Measurements from ENCODE around the gene KLHL26.
A peak's percentile ranks its signal among the peaks of the same experiment; 100 is the strongest.

Gene KLHL26

DNA sequence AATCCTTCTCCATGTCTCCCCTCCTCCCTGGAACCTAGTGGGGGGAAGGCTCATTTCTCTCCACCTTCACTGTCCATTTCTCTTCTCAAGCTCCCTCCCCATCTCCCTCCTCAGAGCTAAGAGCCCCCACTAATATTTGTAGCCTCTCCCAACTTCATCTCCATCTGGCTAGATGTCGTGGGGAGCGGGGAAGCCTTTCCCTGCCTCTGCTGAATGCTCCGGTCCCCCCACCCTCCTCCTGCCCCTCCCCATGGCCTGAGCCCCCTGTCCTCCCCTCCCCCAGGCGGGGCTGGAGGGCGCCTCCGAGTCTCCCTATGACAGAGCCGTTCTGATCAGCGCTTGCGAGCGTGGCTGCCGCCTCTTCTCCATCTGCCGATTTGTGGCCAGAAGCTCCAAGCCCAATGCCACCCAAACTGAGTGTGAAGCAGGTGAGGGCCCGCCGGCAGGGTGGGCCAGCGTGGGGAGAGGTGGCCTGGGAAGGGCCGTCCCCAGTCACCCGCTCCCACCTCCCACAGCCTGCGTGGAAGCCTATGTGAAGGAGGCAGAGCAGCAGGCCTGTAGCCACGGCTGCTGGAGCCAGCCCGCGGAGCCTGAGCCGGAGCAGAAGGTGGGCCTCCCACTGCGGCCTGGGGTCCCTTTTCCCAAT is 23.1 kb upstream of the KLHL26 start:
- Histone ChIP-seq H3K9me3 (ENCODE audit: control insufficient read depth in 1 of 2, low read length in 2 of 2) (no peaks in the 10 kb centered on the region), H3K36me3 (ENCODE audit: control insufficient read depth in 1 of 2, insufficient read depth in 2 of 2, low read length in 2 of 2) (no peaks in the 10 kb centered on the region), H3K9ac (ENCODE audit: low read depth in 1 of 2, low read length in 2 of 2) (no peak overlapping the region), H3K27ac (ENCODE audit: low read depth, low read length) (no peak overlapping the region), H3K27me3 (ENCODE audit: control insufficient read depth in 1 of 2, insufficient read depth in 2 of 2, low read length in 2 of 2) (peaks cover 58 to 62% of the 10 kb centered on the region in 2 donors), H3K4me3 (ENCODE audit: low read depth in 1 of 2, low read length in 2 of 2) (no peak overlapping the region), H3K4me1 (ENCODE audit: control insufficient read depth in 1 of 2, insufficient read depth in 2 of 2, low read length in 2 of 2) (peaks cover 7 to 10% of the 10 kb centered on the region in 2 donors)

DNA sequence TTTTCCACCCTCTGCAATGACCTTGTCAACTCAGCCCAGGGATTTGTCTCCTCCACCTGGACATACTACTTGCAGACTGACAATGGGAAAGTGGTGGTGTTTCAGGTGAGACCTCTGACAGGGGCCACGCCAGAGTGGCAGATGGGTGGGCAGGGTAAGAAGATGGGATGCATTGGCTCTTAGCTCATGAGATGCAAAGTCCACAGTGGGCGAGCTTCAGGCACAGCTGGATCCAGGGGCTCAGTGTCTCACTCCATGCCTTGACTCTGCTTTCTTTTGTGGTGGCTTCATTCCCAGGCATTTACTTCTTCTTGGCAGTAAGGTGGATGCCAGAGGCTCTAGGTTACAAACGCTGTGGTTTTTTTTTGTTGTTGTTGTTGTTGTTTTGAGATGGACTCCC is 20.8 kb upstream of the KLHL26 start:
- H3K4me3 ChIP-seq (ENCODE audit: low read depth in 1 of 2, low read length in 2 of 2) = no peak overlapping the region
- H3K36me3 ChIP-seq (ENCODE audit: control insufficient read depth in 1 of 2, insufficient read depth in 2 of 2, low read length in 2 of 2) = no peaks in the 10 kb centered on the region
- peaks cover 36 to 39% of the 10 kb centered on the region in 2 donors for H3K27me3 ChIP-seq (ENCODE audit: control insufficient read depth in 1 of 2, insufficient read depth in 2 of 2, low read length in 2 of 2)
- H3K9me3 ChIP-seq (ENCODE audit: control insufficient read depth in 1 of 2, low read length in 2 of 2) = no peaks in the 10 kb centered on the region
- no peak overlapping the region for H3K27ac ChIP-seq (ENCODE audit: low read depth, low read length)
- H3K9ac ChIP-seq (ENCODE audit: low read depth in 1 of 2, low read length in 2 of 2) = no peak overlapping the region
- H3K4me1 ChIP-seq (ENCODE audit: control insufficient read depth in 1 of 2, insufficient read depth in 2 of 2, low read length in 2 of 2) = peaks cover 7 to 10% of the 10 kb centered on the region in 2 donors

DNA sequence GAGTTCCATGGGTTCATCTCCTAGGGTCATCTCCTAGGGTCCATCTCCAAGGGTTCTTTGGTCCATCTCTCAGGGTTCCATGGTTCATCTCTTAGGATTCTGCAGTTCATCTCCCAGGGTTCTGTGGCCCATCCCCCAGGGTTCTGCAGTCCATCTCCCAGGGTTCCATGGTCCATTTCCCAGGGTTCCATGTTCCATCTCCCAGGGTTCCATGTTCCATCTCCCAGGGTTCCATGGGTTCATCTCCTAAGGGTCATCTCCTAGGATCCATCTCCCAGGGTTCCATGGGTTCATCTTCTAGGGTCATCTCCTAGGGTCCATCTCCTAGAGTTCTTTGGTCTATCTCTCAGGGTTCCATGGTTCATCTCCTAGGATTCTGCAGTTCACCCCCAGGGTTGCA is 19.3 kb upstream of the KLHL26 start:
- no peaks in the 10 kb centered on the region for H3K36me3 ChIP-seq (ENCODE audit: control insufficient read depth in 1 of 2, insufficient read depth in 2 of 2, low read length in 2 of 2)
- peaks cover 24 to 25% of the 10 kb centered on the region in 2 donors for H3K27me3 ChIP-seq (ENCODE audit: control insufficient read depth in 1 of 2, insufficient read depth in 2 of 2, low read length in 2 of 2)
- H3K4me3 ChIP-seq (ENCODE audit: low read depth in 1 of 2, low read length in 2 of 2) = no peak overlapping the region
- H3K4me1 ChIP-seq (ENCODE audit: control insufficient read depth in 1 of 2, insufficient read depth in 2 of 2, low read length in 2 of 2) = peaks cover 0 to 1% of the 10 kb centered on the region in 2 donors
- no peak overlapping the region for H3K27ac ChIP-seq (ENCODE audit: low read depth, low read length)
- no peak overlapping the region for H3K9ac ChIP-seq (ENCODE audit: low read depth in 1 of 2, low read length in 2 of 2)
- no peaks in the 10 kb centered on the region for H3K9me3 ChIP-seq (ENCODE audit: control insufficient read depth in 1 of 2, low read length in 2 of 2)

DNA sequence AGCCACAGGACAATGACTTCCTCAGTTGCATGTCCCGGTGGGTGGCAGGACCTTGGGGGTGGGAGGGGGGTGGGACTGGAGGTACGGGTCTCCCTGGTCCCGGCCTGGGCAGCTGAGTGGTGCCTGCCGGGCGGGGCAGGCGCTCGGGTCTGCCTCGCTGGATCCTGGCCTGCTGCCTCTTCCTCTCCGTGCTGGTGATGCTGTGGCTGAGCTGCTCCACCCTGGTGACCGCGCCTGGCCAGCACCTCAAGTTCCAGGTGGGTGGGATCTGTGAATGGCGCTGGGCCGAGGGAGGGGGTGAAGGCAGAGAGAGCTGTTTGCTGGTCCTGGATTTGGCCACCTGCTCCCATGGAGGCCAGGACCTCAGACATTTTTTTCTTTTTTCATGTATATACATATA is 18.6 kb upstream of the KLHL26 start:
- Histone ChIP-seq H3K9ac (ENCODE audit: low read depth in 1 of 2, low read length in 2 of 2) (no peak overlapping the region), H3K27ac (ENCODE audit: low read depth, low read length) (no peak overlapping the region), H3K4me3 (ENCODE audit: low read depth in 1 of 2, low read length in 2 of 2) (no peak overlapping the region), H3K36me3 (ENCODE audit: control insufficient read depth in 1 of 2, insufficient read depth in 2 of 2, low read length in 2 of 2) (no peaks in the 10 kb centered on the region), H3K9me3 (ENCODE audit: control insufficient read depth in 1 of 2, low read length in 2 of 2) (no peaks in the 10 kb centered on the region), H3K27me3 (ENCODE audit: control insufficient read depth in 1 of 2, insufficient read depth in 2 of 2, low read length in 2 of 2) (peaks cover 18% of the 10 kb centered on the region in 2 donors), H3K4me1 (ENCODE audit: control insufficient read depth in 1 of 2, insufficient read depth in 2 of 2, low read length in 2 of 2) (no peaks in the 10 kb centered on the region)

DNA sequence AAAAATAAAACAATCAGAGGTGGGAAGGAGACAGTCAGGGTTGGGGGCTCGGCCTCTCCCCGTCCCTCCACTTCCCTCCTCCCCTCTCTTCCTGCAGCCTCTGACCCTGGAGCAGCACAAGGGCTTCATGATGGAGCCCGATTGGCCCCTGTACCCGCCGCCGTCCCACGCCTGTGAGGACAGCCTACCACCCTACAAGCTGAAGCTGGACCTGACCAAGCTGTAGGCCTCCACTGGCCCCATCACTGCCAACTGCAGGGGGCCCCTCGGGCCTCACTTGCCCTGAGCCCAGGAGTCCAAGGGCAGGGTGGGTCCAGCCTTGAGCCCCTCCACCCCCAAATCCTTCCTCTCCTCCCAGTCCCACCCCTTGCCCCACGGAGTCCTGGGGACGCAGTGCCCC is 16.5 kb upstream of the KLHL26 start:
- Histone ChIP-seq H3K27me3 (ENCODE audit: control insufficient read depth in 1 of 2, insufficient read depth in 2 of 2, low read length in 2 of 2) (peaks cover 1 to 4% of the 10 kb centered on the region in 2 donors), H3K4me3 (ENCODE audit: low read depth in 1 of 2, low read length in 2 of 2) (no peak overlapping the region), H3K27ac (ENCODE audit: low read depth, low read length) (no peak overlapping the region), H3K9ac (ENCODE audit: low read depth in 1 of 2, low read length in 2 of 2) (no peak overlapping the region), H3K9me3 (ENCODE audit: control insufficient read depth in 1 of 2, low read length in 2 of 2) (no peaks in the 10 kb centered on the region), H3K36me3 (ENCODE audit: control insufficient read depth in 1 of 2, insufficient read depth in 2 of 2, low read length in 2 of 2) (no peaks in the 10 kb centered on the region), H3K4me1 (ENCODE audit: control insufficient read depth in 1 of 2, insufficient read depth in 2 of 2, low read length in 2 of 2) (no peaks in the 10 kb centered on the region)

DNA sequence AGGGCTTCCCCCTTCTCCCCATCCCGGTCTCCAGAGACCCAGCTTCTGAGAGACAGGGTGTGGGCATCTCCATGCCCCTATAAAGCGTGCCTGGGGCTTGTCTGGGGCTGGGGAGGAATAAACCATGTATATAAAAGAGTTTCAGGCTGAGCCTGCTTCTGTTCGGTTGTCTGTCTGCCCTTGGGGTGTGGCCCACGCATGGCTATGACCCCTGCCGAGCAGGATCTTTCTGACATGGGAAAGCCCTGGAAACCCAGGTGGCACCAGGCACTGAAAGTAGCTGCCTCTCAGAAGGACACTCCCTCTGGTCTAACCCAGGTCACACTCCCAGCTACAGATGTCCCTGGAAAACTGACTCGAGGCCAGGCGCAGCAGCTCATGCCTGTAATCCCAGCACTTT is 15.9 kb upstream of the KLHL26 start:
- H3K36me3 ChIP-seq (ENCODE audit: control insufficient read depth in 1 of 2, insufficient read depth in 2 of 2, low read length in 2 of 2) = no peaks in the 10 kb centered on the region
- H3K9ac ChIP-seq (ENCODE audit: low read depth in 1 of 2, low read length in 2 of 2) = no peak overlapping the region
- H3K9me3 ChIP-seq (ENCODE audit: control insufficient read depth in 1 of 2, low read length in 2 of 2) = no peaks in the 10 kb centered on the region
- no peak overlapping the region for H3K4me3 ChIP-seq (ENCODE audit: low read depth in 1 of 2, low read length in 2 of 2)
- H3K27ac ChIP-seq (ENCODE audit: low read depth, low read length) = no peak overlapping the region
- no peaks in the 10 kb centered on the region for H3K4me1 ChIP-seq (ENCODE audit: control insufficient read depth in 1 of 2, insufficient read depth in 2 of 2, low read length in 2 of 2)
- H3K27me3 ChIP-seq (ENCODE audit: control insufficient read depth in 1 of 2, insufficient read depth in 2 of 2, low read length in 2 of 2) = peaks cover 0 to 4% of the 10 kb centered on the region in 2 donors

DNA sequence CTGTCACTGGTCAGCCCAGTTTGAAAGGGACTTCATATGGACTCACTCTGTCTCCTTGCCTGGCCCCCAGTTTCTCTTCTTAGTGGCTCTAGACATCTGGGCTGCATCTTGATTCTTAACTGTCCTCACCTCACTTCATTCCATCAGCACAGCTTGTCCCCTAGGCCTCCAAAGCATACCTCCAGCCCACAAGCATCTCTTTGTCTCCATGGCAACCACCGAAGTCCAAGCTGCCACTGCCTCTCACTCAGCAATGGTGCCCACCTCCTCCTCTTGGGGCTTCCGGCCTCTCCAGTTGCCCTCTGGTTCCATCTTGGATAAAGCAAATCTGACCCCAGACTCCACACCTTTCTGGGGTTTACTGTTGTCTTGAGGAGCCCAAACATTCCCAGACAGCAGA is 9.9 kb upstream of the KLHL26 start:
- Histone ChIP-seq H3K4me3 (ENCODE audit: low read depth in 1 of 2, low read length in 2 of 2) (no peak overlapping the region), H3K9me3 (ENCODE audit: control insufficient read depth in 1 of 2, low read length in 2 of 2) (no peaks in the 10 kb centered on the region), H3K36me3 (ENCODE audit: control insufficient read depth in 1 of 2, insufficient read depth in 2 of 2, low read length in 2 of 2) (no peaks in the 10 kb centered on the region), H3K27ac (ENCODE audit: low read depth, low read length) (no peak overlapping the region), H3K27me3 (ENCODE audit: control insufficient read depth in 1 of 2, insufficient read depth in 2 of 2, low read length in 2 of 2) (no peaks in the 10 kb centered on the region), H3K4me1 (ENCODE audit: control insufficient read depth in 1 of 2, insufficient read depth in 2 of 2, low read length in 2 of 2) (no peaks in the 10 kb centered on the region), H3K9ac (ENCODE audit: low read depth in 1 of 2, low read length in 2 of 2) (no peak overlapping the region)

DNA sequence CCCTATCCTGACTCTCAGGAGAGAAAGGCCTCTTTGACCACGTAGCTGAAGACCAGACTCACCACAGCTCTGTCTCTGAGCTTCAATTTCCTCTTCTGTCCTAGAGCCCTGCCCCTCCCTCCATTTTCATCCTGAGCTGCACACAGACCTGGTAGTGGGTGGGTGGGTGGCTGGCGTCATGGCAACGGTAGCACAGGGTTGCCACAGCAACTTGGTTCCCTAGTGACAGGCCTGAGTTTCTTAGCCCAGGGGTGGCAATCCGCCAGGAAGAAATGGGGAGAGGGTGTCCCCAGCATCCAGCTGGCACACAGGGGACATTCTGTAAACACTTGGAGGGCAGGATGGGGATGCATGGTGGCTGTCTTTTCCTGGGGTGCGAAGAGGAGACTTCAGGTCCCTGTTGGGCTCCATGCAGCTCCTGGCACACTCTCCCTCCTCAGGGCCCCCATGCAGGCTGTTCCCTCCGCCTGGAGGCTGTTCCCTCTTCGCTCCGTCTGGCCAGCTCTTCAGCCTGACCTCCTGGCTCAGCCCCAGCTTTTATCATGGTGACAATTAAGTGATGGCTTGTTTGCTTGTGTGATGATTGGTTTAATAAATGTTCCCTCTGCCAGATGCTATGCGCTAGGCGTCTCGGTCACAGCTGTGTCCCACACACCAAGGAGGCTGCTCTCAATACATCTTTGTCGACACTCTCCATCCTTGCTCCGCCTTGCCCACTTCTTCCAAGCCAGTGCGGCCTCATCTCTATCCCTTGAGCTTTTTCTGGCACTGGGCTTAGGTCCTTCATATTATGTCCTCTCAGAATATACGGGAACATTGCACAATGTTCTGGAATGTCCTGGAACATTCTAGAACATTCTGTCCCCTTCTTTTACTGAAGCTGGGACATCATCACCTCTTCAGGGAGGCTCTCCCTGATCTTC is 7.4 kb upstream of the KLHL26 start:
- Histone ChIP-seq H3K9ac (ENCODE audit: low read depth in 1 of 2, low read length in 2 of 2) (no peak overlapping the region), H3K4me3 (ENCODE audit: low read depth in 1 of 2, low read length in 2 of 2) (no peak overlapping the region), H3K9me3 (ENCODE audit: control insufficient read depth in 1 of 2, low read length in 2 of 2) (no peaks in the 10 kb centered on the region), H3K36me3 (ENCODE audit: control insufficient read depth in 1 of 2, insufficient read depth in 2 of 2, low read length in 2 of 2) (no peaks in the 10 kb centered on the region), H3K27ac (ENCODE audit: low read depth, low read length) (no peak overlapping the region), H3K27me3 (ENCODE audit: control insufficient read depth in 1 of 2, insufficient read depth in 2 of 2, low read length in 2 of 2) (peaks cover 0 to 2% of the 10 kb centered on the region in 2 donors), H3K4me1 (ENCODE audit: control insufficient read depth in 1 of 2, insufficient read depth in 2 of 2, low read length in 2 of 2) (peaks cover 0 to 2% of the 10 kb centered on the region in 2 donors)

DNA sequence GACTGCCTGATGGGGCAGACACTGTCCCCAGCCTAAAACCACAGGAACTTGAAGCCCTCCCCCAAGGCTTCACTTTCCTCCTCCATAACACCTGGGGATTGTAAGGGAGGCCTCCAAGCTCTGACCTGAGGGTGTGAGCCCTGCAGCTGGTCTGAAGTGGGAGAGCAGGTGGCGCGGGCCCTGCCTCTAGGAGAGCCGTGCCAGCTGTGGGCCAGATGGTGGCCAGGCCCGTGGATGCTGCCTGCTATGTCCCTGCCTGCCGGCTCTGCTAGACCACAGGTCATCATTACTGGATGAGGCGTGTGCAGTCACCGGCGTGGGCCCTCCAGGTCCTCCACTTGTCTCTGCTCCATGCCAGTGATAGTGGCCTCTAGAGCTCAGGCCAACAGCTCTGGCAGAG is 3.5 kb upstream of the KLHL26 start:
- no peak overlapping the region for H3K4me3 ChIP-seq (ENCODE audit: low read depth in 1 of 2, low read length in 2 of 2)
- H3K9me3 ChIP-seq (ENCODE audit: control insufficient read depth in 1 of 2, low read length in 2 of 2) = no peaks in the 10 kb centered on the region
- peaks cover 0 to 2% of the 10 kb centered on the region in 2 donors for H3K27me3 ChIP-seq (ENCODE audit: control insufficient read depth in 1 of 2, insufficient read depth in 2 of 2, low read length in 2 of 2)
- peaks cover 23 to 30% of the 10 kb centered on the region in 2 donors for H3K4me1 ChIP-seq (ENCODE audit: control insufficient read depth in 1 of 2, insufficient read depth in 2 of 2, low read length in 2 of 2)
- no peak overlapping the region for H3K9ac ChIP-seq (ENCODE audit: low read depth in 1 of 2, low read length in 2 of 2)
- H3K36me3 ChIP-seq (ENCODE audit: control insufficient read depth in 1 of 2, insufficient read depth in 2 of 2, low read length in 2 of 2) = no peaks in the 10 kb centered on the region
- H3K27ac ChIP-seq (ENCODE audit: low read depth, low read length) = no peak overlapping the region

DNA sequence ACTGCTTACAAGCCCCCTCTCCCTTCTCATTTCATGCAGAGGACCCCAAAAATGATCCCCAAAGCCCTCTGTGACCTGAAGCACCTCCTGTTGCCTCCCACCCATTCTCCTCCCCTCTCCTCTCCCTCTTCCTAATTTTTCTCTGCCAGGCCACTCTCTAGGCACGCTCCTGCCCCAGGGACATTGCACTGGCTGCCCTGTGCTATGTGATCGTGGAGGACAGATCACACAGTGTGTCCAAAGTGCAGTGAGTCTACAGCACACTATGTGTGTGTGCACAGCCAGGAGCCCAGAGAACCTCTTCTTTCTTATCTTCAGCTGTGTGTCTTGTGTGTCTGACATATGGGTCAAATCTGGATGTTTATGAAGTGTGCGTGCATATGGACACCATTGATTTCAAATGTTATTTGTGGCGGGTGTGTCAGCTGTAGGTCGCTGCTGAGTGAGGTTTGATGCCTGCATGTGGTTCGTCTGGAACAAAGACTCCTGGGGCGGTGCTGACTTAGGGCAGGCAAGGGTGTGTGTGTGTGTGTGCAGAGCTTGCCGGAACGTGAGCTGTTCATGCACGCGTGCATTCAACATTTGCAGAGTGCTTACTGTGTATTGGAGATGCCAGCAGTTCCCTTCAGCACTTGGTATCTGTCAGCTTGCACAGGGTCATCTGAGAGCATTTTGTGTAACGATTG is 2.1 kb upstream of the KLHL26 start:
- Histone ChIP-seq H3K27me3 (ENCODE audit: control insufficient read depth in 1 of 2, insufficient read depth in 2 of 2, low read length in 2 of 2) (peaks cover 0 to 2% of the 10 kb centered on the region in 2 donors), H3K4me3 (ENCODE audit: low read depth in 1 of 2, low read length in 2 of 2) (no peak overlapping the region), H3K27ac (ENCODE audit: low read depth, low read length) (no peak overlapping the region), H3K9me3 (ENCODE audit: control insufficient read depth in 1 of 2, low read length in 2 of 2) (no peaks in the 10 kb centered on the region), H3K4me1 (ENCODE audit: control insufficient read depth in 1 of 2, insufficient read depth in 2 of 2, low read length in 2 of 2) (peaks cover 25 to 32% of the 10 kb centered on the region in 2 donors), H3K9ac (ENCODE audit: low read depth in 1 of 2, low read length in 2 of 2) (peak overlapping the region in 1 of 2 donors; percentile 25), H3K36me3 (ENCODE audit: control insufficient read depth in 1 of 2, insufficient read depth in 2 of 2, low read length in 2 of 2) (no peaks in the 10 kb centered on the region)
